ENCODE measurements around the gene MSLN.

Gene MSLN

GRCh38 chr16:756428-756827 lies 4.1 kb upstream of the MSLN start:
- no peak for TF ChIP-seq CTCF (conservative IDR thresholded peaks at IDR 0.05; ENCODE audit: low read length)
- no peak for DNase-seq (ENCODE audit: low read depth)
- H3K4me3 ChIP-seq (ENCODE audit: low read length) = no peak overlapping the region

GRCh38 chr16:759110-759910 lies 1.2 kb upstream of the MSLN start:
- no peak for TF ChIP-seq CTCF (conservative IDR thresholded peaks at IDR 0.05; ENCODE audit: low read length)
- no peak for DNase-seq (ENCODE audit: low read depth)
- no peak overlapping the region for H3K4me3 ChIP-seq (ENCODE audit: low read length)

GRCh38 chr16:760065-760464 lies 469 bp upstream of the MSLN start:
- H3K4me3 ChIP-seq (ENCODE audit: low read length) = no peak overlapping the region
- TF ChIP-seq CTCF (conservative IDR thresholded peaks at IDR 0.05; ENCODE audit: low read length) = no peak
- DNase-seq (ENCODE audit: low read depth) = no peak

GRCh38 chr16:761625-762513 lies 1.3 kb downstream of the MSLN start:
- no peak for DNase-seq (ENCODE audit: low read depth)
- TF ChIP-seq CTCF (conservative IDR thresholded peaks at IDR 0.05; ENCODE audit: low read length) = no peak
- no peak overlapping the region for H3K4me3 ChIP-seq (ENCODE audit: low read length)

- no peak overlapping the region for H3K4me3 ChIP-seq (ENCODE audit: low read length)
- no peak for TF ChIP-seq CTCF (conservative IDR thresholded peaks at IDR 0.05; ENCODE audit: low read length)
- DNase-seq (ENCODE audit: low read depth) = no peak
These were observed 2.2 kb downstream of the MSLN start for GRCh38 chr16:762595-763268.

GRCh38 chr16:763369-764183 lies 3.0 kb downstream of the MSLN start:
- DNase-seq (ENCODE audit: low read depth) = no peak
- no peak overlapping the region for H3K4me3 ChIP-seq (ENCODE audit: low read length)
- TF ChIP-seq CTCF (conservative IDR thresholded peaks at IDR 0.05; ENCODE audit: low read length) = no peak
